ENCODE data around the gene GPS2. TPM values are rescaled to one million over a fixed set of nuclear protein-coding genes. Genes with fewer than 3 reads are reported as not detected.

The GPS2 gene, protein sequence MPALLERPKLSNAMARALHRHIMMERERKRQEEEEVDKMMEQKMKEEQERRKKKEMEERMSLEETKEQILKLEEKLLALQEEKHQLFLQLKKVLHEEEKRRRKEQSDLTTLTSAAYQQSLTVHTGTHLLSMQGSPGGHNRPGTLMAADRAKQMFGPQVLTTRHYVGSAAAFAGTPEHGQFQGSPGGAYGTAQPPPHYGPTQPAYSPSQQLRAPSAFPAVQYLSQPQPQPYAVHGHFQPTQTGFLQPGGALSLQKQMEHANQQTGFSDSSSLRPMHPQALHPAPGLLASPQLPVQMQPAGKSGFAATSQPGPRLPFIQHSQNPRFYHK
- total RNA-seq, result 100 to 1,000 TPM in 1 of 4 donors, 10 to 100 TPM in 3; 77.4 to 123 (median 87.0) TPM

DNA sequence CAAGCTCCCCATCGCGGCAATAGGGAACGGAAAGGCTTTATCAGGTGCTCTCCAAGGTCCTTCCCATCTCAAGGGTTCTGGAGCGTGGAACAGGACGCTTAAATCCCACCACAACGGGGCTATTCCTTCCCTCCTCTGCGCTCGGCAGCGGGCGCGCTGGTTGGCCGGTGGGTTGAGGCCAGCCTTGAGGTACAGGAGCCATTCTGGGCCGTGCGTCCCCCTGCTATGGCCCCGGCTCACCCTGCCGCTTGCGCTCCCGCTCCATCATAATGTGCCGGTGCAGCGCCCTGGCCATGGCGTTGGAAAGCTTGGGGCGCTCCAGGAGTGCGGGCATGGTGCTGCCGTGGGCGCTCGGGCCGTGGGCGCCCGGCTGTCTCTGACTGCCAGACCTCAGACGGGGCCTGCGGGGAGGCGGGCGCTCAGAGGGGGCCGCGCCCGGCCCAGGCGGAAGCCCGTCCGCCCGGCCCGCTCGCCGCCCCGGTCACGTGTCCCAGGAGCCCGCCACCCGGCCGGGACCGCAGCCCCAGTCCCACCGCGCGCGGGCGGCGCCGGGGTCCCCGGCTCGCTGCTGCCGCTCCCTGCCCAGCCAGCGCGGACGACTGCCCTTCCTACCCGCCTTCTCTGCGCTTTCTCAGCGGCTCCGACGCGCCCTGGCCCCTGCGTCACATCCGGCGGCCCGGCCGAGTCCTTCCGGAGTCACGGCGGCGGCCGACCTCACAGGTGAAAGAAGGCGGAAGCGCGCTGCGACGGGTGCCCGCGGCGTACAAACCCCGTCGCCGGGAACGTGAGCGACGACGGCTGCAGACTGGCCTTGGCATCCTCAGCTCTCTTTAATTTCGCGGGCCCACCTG is at the start of gene GPS2:
TSS of gene GPS2 (minus strand) at position 642 of the 851 bp plus-strand sequence. CDS start at position 334, 308 bp downstream.
- Histone ChIP-seq H3K9me3 (no peaks in the 10 kb centered on the region), H3K27me3 (no peaks in the 10 kb centered on the region), H3K4me1 (peaks cover 54% of the 10 kb centered on the region), H3K36me3 (peaks cover 63% of the 10 kb centered on the region), H3K4me3 (peak within 1 kb of the TSS; percentile 97), H3K27ac (peak within 1 kb of the TSS; percentile 98)
- 0% methylated on average over 3 of the region's 95 CpGs for WGBS
- DNase-seq (ENCODE audit: low spot score in 2 of 2), result peak; percentile 95 to 96
- TF ChIP-seq POLR2AphosphoS5 (IDR thresholded peaks at IDR 0.05) (peak; percentile 93 to 98 (median 97)), EP300 (IDR thresholded peaks at IDR 0.05) (no peak), POLR2A (IDR thresholded peaks at IDR 0.05) (peak; percentile 58 to 80)
- TF ChIP-seq, protein P1, sequence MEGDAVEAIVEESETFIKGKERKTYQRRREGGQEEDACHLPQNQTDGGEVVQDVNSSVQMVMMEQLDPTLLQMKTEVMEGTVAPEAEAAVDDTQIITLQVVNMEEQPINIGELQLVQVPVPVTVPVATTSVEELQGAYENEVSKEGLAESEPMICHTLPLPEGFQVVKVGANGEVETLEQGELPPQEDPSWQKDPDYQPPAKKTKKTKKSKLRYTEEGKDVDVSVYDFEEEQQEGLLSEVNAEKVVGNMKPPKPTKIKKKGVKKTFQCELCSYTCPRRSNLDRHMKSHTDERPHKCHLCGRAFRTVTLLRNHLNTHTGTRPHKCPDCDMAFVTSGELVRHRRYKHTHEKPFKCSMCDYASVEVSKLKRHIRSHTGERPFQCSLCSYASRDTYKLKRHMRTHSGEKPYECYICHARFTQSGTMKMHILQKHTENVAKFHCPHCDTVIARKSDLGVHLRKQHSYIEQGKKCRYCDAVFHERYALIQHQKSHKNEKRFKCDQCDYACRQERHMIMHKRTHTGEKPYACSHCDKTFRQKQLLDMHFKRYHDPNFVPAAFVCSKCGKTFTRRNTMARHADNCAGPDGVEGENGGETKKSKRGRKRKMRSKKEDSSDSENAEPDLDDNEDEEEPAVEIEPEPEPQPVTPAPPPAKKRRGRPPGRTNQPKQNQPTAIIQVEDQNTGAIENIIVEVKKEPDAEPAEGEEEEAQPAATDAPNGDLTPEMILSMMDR (IDR thresholded peaks at IDR 0.05), result no peak

DNA sequence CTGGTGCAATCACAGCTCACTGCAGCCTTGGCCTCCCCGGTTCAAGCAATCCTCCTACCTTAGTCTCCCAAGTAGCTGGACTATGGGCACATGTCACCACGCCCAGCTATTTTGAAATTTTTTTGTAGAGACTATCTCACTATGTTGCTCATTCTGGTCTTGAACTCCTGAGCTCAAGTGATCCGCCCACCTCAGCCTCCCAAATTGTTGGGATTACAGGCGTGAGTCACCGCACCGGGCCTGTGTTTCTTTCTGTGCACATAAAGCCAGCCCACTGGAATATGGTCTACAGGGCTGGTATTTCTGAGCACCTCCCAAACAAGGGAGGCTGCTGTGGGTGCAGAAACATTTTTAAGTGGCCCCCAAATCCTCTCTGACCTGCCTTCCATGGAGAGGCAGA is 48.2 kb upstream of the GPS2 start:
- TF ChIP-seq POLR2AphosphoS5 (IDR thresholded peaks at IDR 0.05) (no peak), EP300 (IDR thresholded peaks at IDR 0.05) (no peak), POLR2A (IDR thresholded peaks at IDR 0.05) (no peak)
- TF ChIP-seq, protein P1 (IDR thresholded peaks at IDR 0.05), result no peak
- H3K36me3 ChIP-seq, result no peaks in the 10 kb centered on the region
- H3K4me3 ChIP-seq, result no peak overlapping the region
- no peak overlapping the region for H3K27ac ChIP-seq
- no peaks in the 10 kb centered on the region for H3K4me1 ChIP-seq
- 86% methylated on average over 6 of the region's 6 CpGs for WGBS
- H3K27me3 ChIP-seq, result no peaks in the 10 kb centered on the region
- no peaks in the 10 kb centered on the region for H3K9me3 ChIP-seq
- DNase-seq (ENCODE audit: low spot score in 2 of 2), result no peak

DNA sequence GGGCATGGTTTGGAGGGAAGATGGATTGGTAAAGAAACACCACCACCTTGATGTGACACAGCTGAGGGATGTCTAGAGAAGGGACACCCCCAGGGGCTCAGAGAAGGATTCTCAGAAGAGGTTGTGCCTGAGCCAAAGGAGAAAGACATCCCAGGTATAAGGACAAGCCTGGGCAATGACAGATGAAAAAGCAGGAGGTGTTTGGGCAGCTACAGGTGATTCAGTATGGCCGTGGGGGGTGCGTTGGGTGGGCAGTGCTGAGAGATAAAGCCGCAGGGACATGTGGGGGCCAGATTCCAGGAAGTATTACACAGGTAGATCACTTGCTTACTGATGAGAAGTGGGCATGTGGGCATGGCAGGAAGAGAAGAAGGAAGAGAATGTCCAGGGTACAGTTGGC is 46.7 kb upstream of the GPS2 start:
- DNase-seq (ENCODE audit: low spot score in 2 of 2), result no peak
- H3K27me3 ChIP-seq, result no peaks in the 10 kb centered on the region
- H3K4me1 ChIP-seq, result no peaks in the 10 kb centered on the region
- no peak overlapping the region for H3K27ac ChIP-seq
- H3K36me3 ChIP-seq, result no peaks in the 10 kb centered on the region
- WGBS, result 59% methylated on average over 3 of the region's 3 CpGs
- no peaks in the 10 kb centered on the region for H3K9me3 ChIP-seq
- no peak for TF ChIP-seq POLR2AphosphoS5 (IDR thresholded peaks at IDR 0.05)
- TF ChIP-seq EP300 (IDR thresholded peaks at IDR 0.05), result no peak
- no peak for TF ChIP-seq POLR2A (IDR thresholded peaks at IDR 0.05)
- TF ChIP-seq, protein P1 (IDR thresholded peaks at IDR 0.05), result no peak
- no peak overlapping the region for H3K4me3 ChIP-seq

DNA sequence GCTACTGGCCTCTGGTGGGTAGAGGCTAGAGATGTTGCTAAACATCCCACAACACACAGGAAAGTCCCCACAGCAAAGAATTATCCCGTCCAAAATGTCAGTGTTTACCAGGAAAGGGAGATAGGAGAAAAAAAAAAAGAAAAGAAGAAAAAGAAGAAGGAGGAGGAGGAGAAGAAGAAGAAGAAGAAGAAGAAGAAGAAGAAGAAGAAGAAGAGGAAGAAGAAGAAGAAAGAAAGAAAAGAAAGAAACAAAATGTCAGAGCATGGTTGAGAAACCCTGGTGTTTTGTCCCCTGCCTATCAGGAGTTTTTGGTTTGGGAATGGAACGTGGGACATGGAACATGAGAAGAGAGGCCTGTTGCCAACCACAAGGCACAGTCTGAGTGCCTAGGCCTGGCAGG is 42.2 kb upstream of the GPS2 start:
- TF ChIP-seq EP300 (IDR thresholded peaks at IDR 0.05) (no peak), POLR2A (IDR thresholded peaks at IDR 0.05) (no peak), POLR2AphosphoS5 (IDR thresholded peaks at IDR 0.05) (no peak)
- TF ChIP-seq, protein P1 (IDR thresholded peaks at IDR 0.05), result no peak
- peak overlapping the region; percentile 40 for H3K27ac ChIP-seq
- 51% methylated on average over 2 of the region's 2 CpGs for WGBS
- H3K36me3 ChIP-seq, result no peaks in the 10 kb centered on the region
- H3K4me1 ChIP-seq, result peaks cover 41% of the 10 kb centered on the region
- no peak for DNase-seq (ENCODE audit: low spot score in 2 of 2)
- no peak overlapping the region for H3K4me3 ChIP-seq
- no peaks in the 10 kb centered on the region for H3K9me3 ChIP-seq
- H3K27me3 ChIP-seq, result no peaks in the 10 kb centered on the region

DNA sequence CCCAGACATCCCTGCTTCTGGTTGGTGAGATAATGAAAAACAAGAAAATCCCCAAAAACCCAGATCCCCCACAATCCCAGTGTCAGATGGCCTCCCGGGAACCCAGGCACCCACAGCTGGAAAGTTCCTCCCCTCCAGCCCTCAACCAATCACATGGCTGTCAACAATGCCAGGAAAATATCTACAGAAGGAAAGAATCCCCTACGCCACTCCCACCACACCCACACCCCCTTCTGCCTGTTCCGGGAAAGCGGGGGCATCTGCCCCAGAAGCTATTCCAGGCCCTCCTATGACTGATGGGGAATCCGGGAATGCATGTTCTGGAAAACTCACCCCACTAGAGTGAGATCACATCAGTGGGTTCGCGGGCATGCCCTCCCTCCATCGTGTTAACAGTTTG is 41.6 kb upstream of the GPS2 start:
- TF ChIP-seq EP300 (IDR thresholded peaks at IDR 0.05) (no peak), POLR2A (IDR thresholded peaks at IDR 0.05) (no peak), POLR2AphosphoS5 (IDR thresholded peaks at IDR 0.05) (no peak)
- TF ChIP-seq, protein P1 (IDR thresholded peaks at IDR 0.05), result no peak
- 18% methylated on average over 2 of the region's 8 CpGs for WGBS
- Histone ChIP-seq H3K27me3 (no peaks in the 10 kb centered on the region), H3K27ac (peak overlapping the region; percentile 57), H3K4me3 (no peak overlapping the region), H3K4me1 (peaks cover 44% of the 10 kb centered on the region), H3K9me3 (no peaks in the 10 kb centered on the region), H3K36me3 (no peaks in the 10 kb centered on the region)
- DNase-seq (ENCODE audit: low spot score in 2 of 2), result no peak
